DOHH2 (cell line): ENCODE data around the gene CNKSR3.
A peak's percentile ranks its signal among the peaks of the same experiment; 100 is the strongest.

Experiments
- H3F3A ChIP-seq: fragments of 200-600 bp; sonication (generic), shearing (Covaris generic); 2 replicates; pipeline ENCODE4 v1.6.0; 2016; ENCODE audit warnings: antibody characterized with exemption, mild to moderate bottlenecking; ENCODE audit not compliant: control insufficient read depth, insufficient read depth
- H3K27ac ChIP-seq: fragments of 200-600 bp; sonication (generic); 2 replicates; pipeline ENCODE4 v1.5.1; 2014; ENCODE audit warnings: low read depth, mild to moderate bottlenecking, low read length, moderate library complexity
- H3K27me3 ChIP-seq: fragments of 200-600 bp; sonication (generic); 2 replicates; pipeline ENCODE4 v1.6.1; 2014; ENCODE audit warnings: mild to moderate bottlenecking, low read length, mixed read lengths; ENCODE audit not compliant: control insufficient read depth
- H3K36me3 ChIP-seq: fragments of 200-600 bp; sonication (generic); 2 replicates; pipeline ENCODE4 v1.6.1; 2014; ENCODE audit warnings: mild to moderate bottlenecking, low read length, moderate library complexity, mixed read lengths; ENCODE audit not compliant: control insufficient read depth
- H3K4me1 ChIP-seq: fragments of 200-600 bp; sonication (generic); 2 replicates; pipeline ENCODE4 v1.6.1; 2014; ENCODE audit warnings: mild to moderate bottlenecking, low read length, mixed read lengths; ENCODE audit not compliant: control insufficient read depth
- H3K4me2 ChIP-seq: fragments of 200-600 bp; sonication (generic); 2 replicates; pipeline ENCODE4 v1.6.0; 2014; ENCODE audit warnings: mild to moderate bottlenecking, low read length, moderate library complexity
- H3K4me3 ChIP-seq: fragments of 200-600 bp; sonication (generic); 2 replicates; pipeline ENCODE4 v1.5.1; 2014; ENCODE audit warnings: mild to moderate bottlenecking, low read length, mixed read lengths
- H3K79me2 ChIP-seq: fragments of 200-600 bp; sonication (generic); 2 replicates; pipeline ENCODE4 v1.6.1; 2014; ENCODE audit warnings: mild to moderate bottlenecking, low read length, mixed read lengths; ENCODE audit not compliant: control insufficient read depth
- H3K9me2 ChIP-seq: fragments of 200-600 bp; sonication (generic); replicated peaks from 2 replicates; pipeline ENCODE4 v1.6.1; 2014; ENCODE audit warnings: mild to moderate bottlenecking, low read length, mixed read lengths; ENCODE audit not compliant: control insufficient read depth
- H3K9me3 ChIP-seq: fragments of 200-600 bp; sonication (generic); 2 replicates; pipeline ENCODE4 v1.6.1; 2014; ENCODE audit warnings: antibody characterized with exemption, low read length, mixed read lengths; ENCODE audit not compliant: control insufficient read depth, insufficient read depth
- H4K20me1 ChIP-seq: fragments of 200-600 bp; sonication (generic); 2 replicates; pipeline ENCODE4 v1.6.0; 2014; ENCODE audit warnings: low read depth, mild to moderate bottlenecking, antibody characterized with exemption, low read length, moderate library complexity; ENCODE audit not compliant: control insufficient read depth, insufficient read depth
- CTCF ChIP-seq: fragments of 200-600 bp; sonication (generic); IDR thresholded peaks from one replicate; pipeline ENCODE4 v1.5.1; 2014; ENCODE audit warnings: antibody characterized with exemption, mild to moderate bottlenecking, low read depth, low read length; ENCODE audit not compliant: poor library complexity, severe bottlenecking
- EZH2phosphoT487 ChIP-seq: fragments of 200-600 bp; sonication (generic); IDR thresholded peaks from 2 replicates; pipeline ENCODE4 v1.6.1; 2017; ENCODE audit warnings: borderline replicate concordance, mild to moderate bottlenecking, antibody characterized with exemption, low read length, moderate library complexity, mixed read lengths

CNKSR3 gene

GRCh38 chr6:154500769-154501577 lies 9.5 kb downstream of the CNKSR3 start:
- H3K4me3 ChIP-seq, result no peak overlapping the region
- H3F3A ChIP-seq, result no peaks in the 10 kb centered on the region
- H3K36me3 ChIP-seq, result no peaks in the 10 kb centered on the region
- H3K9me2 ChIP-seq, result no peaks in the 10 kb centered on the region
- H4K20me1 ChIP-seq, result no peaks in the 10 kb centered on the region
- no peaks in the 10 kb centered on the region for H3K27me3 ChIP-seq
- H3K4me2 ChIP-seq, result no peak overlapping the region
- no peaks in the 10 kb centered on the region for H3K9me3 ChIP-seq
- H3K27ac ChIP-seq, result no peak overlapping the region
- H3K4me1 ChIP-seq, result no peaks in the 10 kb centered on the region
- no peaks in the 10 kb centered on the region for H3K79me2 ChIP-seq
- TF ChIP-seq EZH2phosphoT487 (no peak), CTCF (peak; percentile 31)

GRCh38 chr6:154499855-154500589 lies 10.5 kb downstream of the CNKSR3 start:
- no peaks in the 10 kb centered on the region for H3K27me3 ChIP-seq
- H3K4me2 ChIP-seq, result no peak overlapping the region
- H3K79me2 ChIP-seq, result no peaks in the 10 kb centered on the region
- no peaks in the 10 kb centered on the region for H3K9me3 ChIP-seq
- H4K20me1 ChIP-seq, result no peaks in the 10 kb centered on the region
- no peaks in the 10 kb centered on the region for H3K36me3 ChIP-seq
- H3K4me1 ChIP-seq, result no peaks in the 10 kb centered on the region
- TF ChIP-seq CTCF (no peak), EZH2phosphoT487 (no peak)
- no peaks in the 10 kb centered on the region for H3K9me2 ChIP-seq
- H3K27ac ChIP-seq, result no peak overlapping the region
- H3F3A ChIP-seq, result no peaks in the 10 kb centered on the region
- H3K4me3 ChIP-seq, result no peak overlapping the region

- Histone ChIP-seq H3K36me3 (no peaks in the 10 kb centered on the region), H3K27ac (no peak overlapping the region), H3F3A (no peaks in the 10 kb centered on the region), H3K4me3 (no peak overlapping the region), H3K4me1 (no peaks in the 10 kb centered on the region), H3K9me2 (no peaks in the 10 kb centered on the region), H3K4me2 (no peak overlapping the region), H3K27me3 (no peaks in the 10 kb centered on the region), H4K20me1 (no peaks in the 10 kb centered on the region), H3K79me2 (no peaks in the 10 kb centered on the region), H3K9me3 (no peaks in the 10 kb centered on the region)
- TF ChIP-seq EZH2phosphoT487, result no peak
These were observed 12.0 kb downstream of the CNKSR3 start for GRCh38 chr6:154498340-154498934.
